Kidney (tissue), 14 donors: Measurements from ENCODE around the gene MLLT10. TPM values are rescaled to one million over a fixed set of nuclear protein-coding genes. Genes with fewer than 3 reads are reported as not detected.

ENCODE experiments used
- DNase-seq, 5 donors: peaks; one replicate each; pipeline ENCODE4 v3.0.0-alpha.2; 2013 to 2020
- FAIRE-seq: peaks from 2 replicates; lab custom pipeline; 2012; peaks lifted over from hg19 to GRCh38; lab: Jason Lieb, UNC
- H3K27ac ChIP-seq, 2 donors: one replicate each; pipeline ENCODE4 v1.7.0; 2013; ENCODE audit warnings: low read depth in 2 of 2, low read length in 2 of 2, inconsistent platforms in 1 of 2
- H3K27me3 ChIP-seq: one replicate; pipeline ENCODE4 v1.7.1; 2013; ENCODE audit warnings: low read length, inconsistent platforms; ENCODE audit not compliant: control insufficient read depth, insufficient read depth
- H3K36me3 ChIP-seq, 3 donors: one replicate each; pipeline versions ENCODE4 v1.7.0 to v1.7.1; 2013; ENCODE audit warnings: low read length in 3 of 3, control low read depth in 1 of 3, inconsistent platforms in 1 of 3; ENCODE audit not compliant: insufficient read depth in 3 of 3, control insufficient read depth in 2 of 3
- H3K4me1 ChIP-seq, 3 donors: one replicate each; pipeline versions ENCODE4 v1.7.0 to v1.7.1; 2013; ENCODE audit warnings: low read length in 3 of 3, inconsistent platforms in 1 of 3, low read depth in 1 of 3; ENCODE audit not compliant: control insufficient read depth in 2 of 3, insufficient read depth in 2 of 3
- H3K4me3 ChIP-seq, 3 donors: one replicate each; pipeline versions ENCODE4 v1.7.0 to v1.8.1; 2013; ENCODE audit warnings: low read length in 3 of 3, control low read depth in 1 of 3, inconsistent platforms in 1 of 3
- H3K9ac ChIP-seq, 3 donors: one replicate each; pipeline versions ENCODE4 v1.7.0 to v1.7.1; 2013; ENCODE audit warnings: low read length in 3 of 3, control low read depth in 1 of 3, inconsistent platforms in 1 of 3
- H3K9me3 ChIP-seq, 3 donors: one replicate each; pipeline versions ENCODE4 v1.7.0 to v1.7.1; 2013; ENCODE audit warnings: low read length in 3 of 3, control low read depth in 1 of 3, inconsistent platforms in 1 of 3; ENCODE audit not compliant: control insufficient read depth in 2 of 3, insufficient read depth in 1 of 3
- intact Hi-C: fragments of 100-400 bp; cut with DNase I; formaldehyde crosslinking; loops from one replicate; pipeline ENCODE4 v1.11.1; 2022
- polyA plus RNA-seq: library from polyadenylated mRNA; stranded (reverse); fragments of 350-450 nt; fragmentation: Illumina TruSeq; extraction: RNeasy Lipid Tissue Mini Kit (QIAGEN cat#74804); gene quantifications from one replicate; pipeline ENCODE4 v1.2.3, GENCODE V29; 2014; ENCODE audit warnings: low read depth, low replicate concordance; ENCODE audit not compliant: insufficient read depth
- total RNA-seq: library from RNA; stranded (reverse); fragmentation: NEBNext Ultra II Directional; extraction: Animal tissue kit (Norgen Biotek cat#: 25700); gene quantifications from one replicate; pipeline ENCODE4 v1.2.1, GENCODE V29; 2021
- TF ChIP-seq, protein P1 (sequence below): IDR thresholded peaks from 3 replicates; pipeline ENCODE4 v1.5.1; 2012; ENCODE audit warnings: mild to moderate bottlenecking, moderate library complexity, borderline replicate concordance; ENCODE audit not compliant: insufficient read depth; ENCODE audit errors: extremely low read depth
- donor health status: control.
- donor health status: control.
- donor health status: control.
- donor health status: control.
- donor health status: control.
- donor health status: DM: yes; HTN: yes; CAD: no.
- donor health status: Normal renal cell carcinoma (clear cell type).

The MLLT10 gene
- total and polyA plus RNA-seq, 2 donors from 2014 or later = 11.0 to 54.2 TPM

GRCh38 chr10:21662635-21663034 is 128.6 kb downstream of the MLLT10 start:
- Histone ChIP-seq H3K4me1 (no peaks in the 10 kb centered on the region), H3K27me3 (no peaks in the 10 kb centered on the region), H3K9me3 (no peaks in the 10 kb centered on the region), H3K27ac (no peak overlapping the region), H3K9ac (no peak overlapping the region), H3K4me3 (no peak overlapping the region), H3K36me3 (no peaks in the 10 kb centered on the region)
- no peak for FAIRE-seq
- no peak for DNase-seq
- intact Hi-C loops = no loop called here
- TF ChIP-seq, protein P1, sequence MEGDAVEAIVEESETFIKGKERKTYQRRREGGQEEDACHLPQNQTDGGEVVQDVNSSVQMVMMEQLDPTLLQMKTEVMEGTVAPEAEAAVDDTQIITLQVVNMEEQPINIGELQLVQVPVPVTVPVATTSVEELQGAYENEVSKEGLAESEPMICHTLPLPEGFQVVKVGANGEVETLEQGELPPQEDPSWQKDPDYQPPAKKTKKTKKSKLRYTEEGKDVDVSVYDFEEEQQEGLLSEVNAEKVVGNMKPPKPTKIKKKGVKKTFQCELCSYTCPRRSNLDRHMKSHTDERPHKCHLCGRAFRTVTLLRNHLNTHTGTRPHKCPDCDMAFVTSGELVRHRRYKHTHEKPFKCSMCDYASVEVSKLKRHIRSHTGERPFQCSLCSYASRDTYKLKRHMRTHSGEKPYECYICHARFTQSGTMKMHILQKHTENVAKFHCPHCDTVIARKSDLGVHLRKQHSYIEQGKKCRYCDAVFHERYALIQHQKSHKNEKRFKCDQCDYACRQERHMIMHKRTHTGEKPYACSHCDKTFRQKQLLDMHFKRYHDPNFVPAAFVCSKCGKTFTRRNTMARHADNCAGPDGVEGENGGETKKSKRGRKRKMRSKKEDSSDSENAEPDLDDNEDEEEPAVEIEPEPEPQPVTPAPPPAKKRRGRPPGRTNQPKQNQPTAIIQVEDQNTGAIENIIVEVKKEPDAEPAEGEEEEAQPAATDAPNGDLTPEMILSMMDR = no peak

- H3K27ac ChIP-seq = no peak overlapping the region
- peaks cover 0 to 2% (median 0%) of the 10 kb centered on the region in 3 donors for H3K4me1 ChIP-seq
- no peak for DNase-seq
- intact Hi-C loops = no loop called here
- no peaks in the 10 kb centered on the region for H3K9me3 ChIP-seq
- no peak overlapping the region for H3K9ac ChIP-seq
- no peaks in the 10 kb centered on the region for H3K27me3 ChIP-seq
- no peak for FAIRE-seq
- no peak overlapping the region for H3K4me3 ChIP-seq
- TF ChIP-seq, protein P1 = no peak
- no peaks in the 10 kb centered on the region for H3K36me3 ChIP-seq
These were observed 134.8 kb downstream of the MLLT10 start for GRCh38 chr10:21668831-21669230.

GRCh38 chr10:21670391-21670790 is 136.4 kb downstream of the MLLT10 start:
- intact Hi-C loops = no loop called here
- Histone ChIP-seq H3K27ac (no peak overlapping the region), H3K27me3 (no peaks in the 10 kb centered on the region), H3K9me3 (no peaks in the 10 kb centered on the region), H3K9ac (no peak overlapping the region), H3K4me1 (peaks cover 0 to 2% (median 0%) of the 10 kb centered on the region in 3 donors), H3K36me3 (no peaks in the 10 kb centered on the region), H3K4me3 (no peak overlapping the region)
- TF ChIP-seq, protein P1 = no peak
- FAIRE-seq = no peak
- no peak for DNase-seq

DNA sequence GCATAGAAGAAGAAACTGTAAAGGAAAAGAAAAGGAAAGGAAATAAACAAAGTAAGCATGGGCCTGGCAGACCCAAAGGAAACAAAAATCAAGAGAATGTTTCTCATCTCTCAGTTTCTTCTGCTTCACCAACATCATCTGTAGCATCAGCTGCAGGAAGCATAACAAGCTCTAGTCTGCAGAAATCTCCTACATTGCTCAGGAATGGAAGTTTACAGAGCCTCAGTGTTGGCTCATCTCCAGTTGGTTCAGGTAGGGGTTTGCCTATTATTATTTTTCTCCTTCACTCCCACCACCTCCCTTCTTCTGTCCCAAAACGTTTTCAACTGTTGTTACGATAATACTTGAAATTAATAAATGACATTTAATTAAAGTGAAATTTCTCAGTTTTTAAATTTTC is 139.6 kb downstream of the MLLT10 start:
- TF ChIP-seq, protein P1 = no peak
- Histone ChIP-seq H3K9ac (no peak overlapping the region), H3K4me3 (no peak overlapping the region), H3K4me1 (peaks cover 0 to 2% (median 0%) of the 10 kb centered on the region in 3 donors), H3K27me3 (no peaks in the 10 kb centered on the region), H3K27ac (no peak overlapping the region), H3K9me3 (no peaks in the 10 kb centered on the region), H3K36me3 (no peaks in the 10 kb centered on the region)
- no peak for FAIRE-seq
- intact Hi-C loops = no loop called here
- peak in 1 of 5 donors; percentile 3 for DNase-seq
